ENCODE data around the gene ISG20L2. TPM values are rescaled to one million over a fixed set of nuclear protein-coding genes. Genes with fewer than 3 reads are reported as not detected.

Gene ISG20L2
- total and polyA plus RNA-seq, 7 donors: 12.0 to 23.4 (median 17.0) TPM

- WGBS, 2 donors: 90 to 95% methylated on average over 4 of the region's 4 CpGs
Measured at GRCh38 chr1:156717351-156717750, 11.2 kb downstream of the ISG20L2 start.

GRCh38 chr1:156714830-156715229 lies 13.7 kb downstream of the ISG20L2 start:
- H3K4me1 ChIP-seq: peaks cover 0 to 31% (median 27%) of the 10 kb centered on the region in 4 donors
- DNase-seq: no peak
- peaks cover 0 to 3% (median 1%) of the 10 kb centered on the region in 4 donors for H3K36me3 ChIP-seq
- no peak overlapping the region for H3K27ac ChIP-seq
- intact Hi-C loops (cut with DNase I): no loop called here
- TF ChIP-seq EP300 (IDR thresholded peaks at IDR 0.05) (no peak), POLR2A (IDR thresholded peaks at IDR 0.05) (no peak), CTCF (IDR thresholded peaks at IDR 0.05) (no peak), POLR2AphosphoS5 (IDR thresholded peaks at IDR 0.05) (no peak)
- 87 to 93% methylated on average over 3 of the region's 3 CpGs for WGBS, 2 donors
- no peak overlapping the region for H3K4me3 ChIP-seq
- no peaks in the 10 kb centered on the region for H3K27me3 ChIP-seq
- H3K9me3 ChIP-seq: no peaks in the 10 kb centered on the region

More at GRCh38 chr1:156717351-156717750, 11.2 kb downstream of the ISG20L2 start:
- no peak overlapping the region for H3K4me3 ChIP-seq
- no peak for DNase-seq
- no peaks in the 10 kb centered on the region for H3K9me3 ChIP-seq
- peaks cover 0 to 21% (median 12%) of the 10 kb centered on the region in 4 donors for H3K36me3 ChIP-seq
- no peak overlapping the region for H3K27ac ChIP-seq
- H3K4me1 ChIP-seq: peaks cover 0 to 5% (median 5%) of the 10 kb centered on the region in 4 donors
- H3K27me3 ChIP-seq: no peaks in the 10 kb centered on the region
- TF ChIP-seq EP300 (IDR thresholded peaks at IDR 0.05) (no peak), POLR2A (IDR thresholded peaks at IDR 0.05) (no peak), POLR2AphosphoS5 (IDR thresholded peaks at IDR 0.05) (no peak), CTCF (IDR thresholded peaks at IDR 0.05) (no peak)
- intact Hi-C loops (cut with DNase I): no loop called here

GRCh38 chr1:156712626-156713025 lies 15.9 kb downstream of the ISG20L2 start:
- DNase-seq: no peak
- intact Hi-C loops (cut with DNase I): no loop called here
- no peak overlapping the region for H3K4me3 ChIP-seq
- H3K4me1 ChIP-seq: peaks cover 0 to 43% (median 41%) of the 10 kb centered on the region in 4 donors
- TF ChIP-seq POLR2A (IDR thresholded peaks at IDR 0.05) (no peak), POLR2AphosphoS5 (IDR thresholded peaks at IDR 0.05) (no peak), EP300 (IDR thresholded peaks at IDR 0.05) (no peak), CTCF (IDR thresholded peaks at IDR 0.05) (no peak)
- 51 to 62% methylated on average over 3 of the region's 3 CpGs for WGBS, 2 donors
- no peaks in the 10 kb centered on the region for H3K9me3 ChIP-seq
- no peaks in the 10 kb centered on the region for H3K36me3 ChIP-seq
- no peaks in the 10 kb centered on the region for H3K27me3 ChIP-seq
- peak overlapping the region in 2 of 4 donors; percentile 83 to 87 for H3K27ac ChIP-seq

GRCh38 chr1:156711011-156711817 lies 17.4 kb downstream of the ISG20L2 start:
- Histone ChIP-seq H3K27me3 (no peaks in the 10 kb centered on the region), H3K36me3 (no peaks in the 10 kb centered on the region), H3K27ac (peak overlapping the region in 3 of 4 donors; percentile 83 to 87 (median 84)), H3K4me3 (no peak overlapping the region), H3K4me1 (peaks cover 0 to 57% (median 55%) of the 10 kb centered on the region in 4 donors), H3K9me3 (no peaks in the 10 kb centered on the region)
- no peak for DNase-seq
- WGBS, 2 donors: 87 to 93% methylated on average over 9 of the region's 9 CpGs
- intact Hi-C loops (cut with DNase I): no loop called here
- TF ChIP-seq POLR2A (IDR thresholded peaks at IDR 0.05) (no peak), EP300 (IDR thresholded peaks at IDR 0.05) (no peak), CTCF (IDR thresholded peaks at IDR 0.05) (no peak), POLR2AphosphoS5 (IDR thresholded peaks at IDR 0.05) (peak; percentile 14 to 85 (median 58))
